Measurements from ENCODE around the gene SGIP1.

DNA sequence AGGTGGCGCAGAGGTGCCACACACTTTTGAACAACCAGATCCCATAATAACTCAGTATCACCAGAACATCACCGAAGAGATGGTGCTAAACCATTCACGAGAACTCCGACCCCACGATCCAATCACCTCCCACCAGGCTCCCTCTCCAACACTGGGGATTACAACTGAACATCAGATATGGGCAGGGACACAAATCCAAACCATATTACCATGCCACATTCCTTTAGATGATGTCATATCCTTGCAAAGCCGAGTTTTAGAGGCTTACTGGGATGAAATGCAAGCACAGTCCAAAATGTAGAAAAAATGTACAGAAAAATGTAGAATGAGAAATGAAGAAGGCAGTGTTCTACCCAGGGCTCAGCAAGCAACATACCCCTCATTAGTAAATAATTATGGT is 64.7 kb downstream of the SGIP1 start:
- TF ChIP-seq EZH2 (IDR thresholded peaks at IDR 0.05; ENCODE audit: low read depth, unreplicated experiment) (no peak), ZNF462 (CRISPR knock-in tag; IDR thresholded peaks at IDR 0.05) (no peak), CTCF (conservative IDR thresholded peaks at IDR 0.05; ENCODE audit: low read depth in 2 of 2) (no peak), EZH2phosphoT487 (IDR thresholded peaks at IDR 0.05; ENCODE audit: unreplicated experiment) (no peak), POLR2AphosphoS5 (IDR thresholded peaks at IDR 0.05; ENCODE audit: low read depth) (no peak)
- TF ChIP-seq, protein P1, sequence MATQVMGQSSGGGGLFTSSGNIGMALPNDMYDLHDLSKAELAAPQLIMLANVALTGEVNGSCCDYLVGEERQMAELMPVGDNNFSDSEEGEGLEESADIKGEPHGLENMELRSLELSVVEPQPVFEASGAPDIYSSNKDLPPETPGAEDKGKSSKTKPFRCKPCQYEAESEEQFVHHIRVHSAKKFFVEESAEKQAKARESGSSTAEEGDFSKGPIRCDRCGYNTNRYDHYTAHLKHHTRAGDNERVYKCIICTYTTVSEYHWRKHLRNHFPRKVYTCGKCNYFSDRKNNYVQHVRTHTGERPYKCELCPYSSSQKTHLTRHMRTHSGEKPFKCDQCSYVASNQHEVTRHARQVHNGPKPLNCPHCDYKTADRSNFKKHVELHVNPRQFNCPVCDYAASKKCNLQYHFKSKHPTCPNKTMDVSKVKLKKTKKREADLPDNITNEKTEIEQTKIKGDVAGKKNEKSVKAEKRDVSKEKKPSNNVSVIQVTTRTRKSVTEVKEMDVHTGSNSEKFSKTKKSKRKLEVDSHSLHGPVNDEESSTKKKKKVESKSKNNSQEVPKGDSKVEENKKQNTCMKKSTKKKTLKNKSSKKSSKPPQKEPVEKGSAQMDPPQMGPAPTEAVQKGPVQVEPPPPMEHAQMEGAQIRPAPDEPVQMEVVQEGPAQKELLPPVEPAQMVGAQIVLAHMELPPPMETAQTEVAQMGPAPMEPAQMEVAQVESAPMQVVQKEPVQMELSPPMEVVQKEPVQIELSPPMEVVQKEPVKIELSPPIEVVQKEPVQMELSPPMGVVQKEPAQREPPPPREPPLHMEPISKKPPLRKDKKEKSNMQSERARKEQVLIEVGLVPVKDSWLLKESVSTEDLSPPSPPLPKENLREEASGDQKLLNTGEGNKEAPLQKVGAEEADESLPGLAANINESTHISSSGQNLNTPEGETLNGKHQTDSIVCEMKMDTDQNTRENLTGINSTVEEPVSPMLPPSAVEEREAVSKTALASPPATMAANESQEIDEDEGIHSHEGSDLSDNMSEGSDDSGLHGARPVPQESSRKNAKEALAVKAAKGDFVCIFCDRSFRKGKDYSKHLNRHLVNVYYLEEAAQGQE (IDR thresholded peaks at IDR 0.05; ENCODE audit: unreplicated experiment) = no peak

All from GM23338 (cell line).